ENCODE data around the gene THSD8. TPM values are rescaled to one million over a fixed set of nuclear protein-coding genes. Genes with fewer than 3 reads are reported as not detected.
A peak's percentile ranks its signal among the peaks of the same experiment; 100 is the strongest.
"Not testable (repeated sequence)": the region's sequence is repeated elsewhere in the genome, so short reads cannot be mapped to it uniquely, and the experiment has no call there.

THSD8 gene
- total and polyA plus RNA-seq, 10 donors = 1.1 to 9.1 (median 4.8) TPM; not detected in 3

DNA sequence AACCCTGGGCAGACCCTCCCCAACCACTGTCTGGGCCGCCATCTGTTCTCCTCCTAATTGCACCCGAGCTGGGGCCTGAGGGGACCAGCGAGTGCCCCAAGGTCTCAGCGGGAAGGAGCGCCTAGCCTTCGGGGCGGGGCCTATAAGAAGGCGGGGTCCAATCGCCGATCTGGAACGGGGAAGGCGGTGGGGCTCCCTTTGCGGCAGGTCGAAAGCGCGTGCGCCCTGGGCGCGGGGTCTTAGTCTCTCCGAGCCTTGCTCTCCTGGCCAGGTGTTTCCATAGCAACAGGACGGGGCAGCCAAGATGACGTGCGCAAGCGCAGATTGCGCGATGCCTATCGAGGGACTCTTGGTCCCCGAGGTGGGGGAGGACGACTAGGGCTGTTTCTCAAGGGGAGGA lies 39.2 kb downstream of the THSD8 start:
- Histone ChIP-seq H3K9me3 (peaks cover 0 to 5% (median 0%) of the 10 kb centered on the region in 8 donors), H3K27me3 (replicated peaks in 1 of 7) (peaks cover 9 to 100% (median 84%) of the 10 kb centered on the region in 7 donors), H3K27ac (no peak overlapping the region), H3K4me3 (peak overlapping the region in 4 of 8 donors; percentile 2 to 53 (median 8)), H3K4me1 (peaks cover 0 to 36% (median 20%) of the 10 kb centered on the region in 6 donors), H3K36me3 (no peaks in the 10 kb centered on the region)
- no peak for DNase-seq
- WGBS, 5 donors = 5 to 7% (median 6%) methylated on average over 23 to 29 of the region's 29 CpGs
- intact Hi-C loops (cut with DNase I; ENCODE audit: low total_unique reads) = no loop called here
- no peak for TF ChIP-seq POLR2A (IDR thresholded peaks at IDR 0.05)

DNA sequence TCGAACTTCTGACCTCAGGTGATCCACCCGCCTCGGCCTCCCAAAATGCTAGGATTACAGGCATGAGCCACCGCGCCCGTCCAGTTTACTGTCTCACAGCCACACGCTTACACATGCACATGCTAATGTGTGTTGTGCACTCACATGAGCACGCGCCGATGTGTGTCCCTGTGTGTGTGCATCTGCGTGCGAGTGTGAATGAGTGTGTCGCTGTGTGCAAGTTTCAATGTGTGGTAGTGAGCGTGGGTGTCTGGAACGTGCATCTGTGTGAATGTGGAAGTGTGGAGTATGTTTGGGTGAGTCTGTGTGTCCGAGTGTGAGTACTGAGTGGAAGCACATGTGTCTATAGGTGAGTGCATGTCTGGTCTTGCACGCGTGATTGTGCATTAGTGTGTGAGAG lies 40.6 kb downstream of the THSD8 start:
- WGBS, 5 donors = 91 to 95% (median 92%) methylated on average over 18 of the region's 18 CpGs
- TF ChIP-seq POLR2A (IDR thresholded peaks at IDR 0.05) (no peak), POLR2AphosphoS5 (IDR thresholded peaks at IDR 0.05) (no peak)
- TF ChIP-seq, protein P1, sequence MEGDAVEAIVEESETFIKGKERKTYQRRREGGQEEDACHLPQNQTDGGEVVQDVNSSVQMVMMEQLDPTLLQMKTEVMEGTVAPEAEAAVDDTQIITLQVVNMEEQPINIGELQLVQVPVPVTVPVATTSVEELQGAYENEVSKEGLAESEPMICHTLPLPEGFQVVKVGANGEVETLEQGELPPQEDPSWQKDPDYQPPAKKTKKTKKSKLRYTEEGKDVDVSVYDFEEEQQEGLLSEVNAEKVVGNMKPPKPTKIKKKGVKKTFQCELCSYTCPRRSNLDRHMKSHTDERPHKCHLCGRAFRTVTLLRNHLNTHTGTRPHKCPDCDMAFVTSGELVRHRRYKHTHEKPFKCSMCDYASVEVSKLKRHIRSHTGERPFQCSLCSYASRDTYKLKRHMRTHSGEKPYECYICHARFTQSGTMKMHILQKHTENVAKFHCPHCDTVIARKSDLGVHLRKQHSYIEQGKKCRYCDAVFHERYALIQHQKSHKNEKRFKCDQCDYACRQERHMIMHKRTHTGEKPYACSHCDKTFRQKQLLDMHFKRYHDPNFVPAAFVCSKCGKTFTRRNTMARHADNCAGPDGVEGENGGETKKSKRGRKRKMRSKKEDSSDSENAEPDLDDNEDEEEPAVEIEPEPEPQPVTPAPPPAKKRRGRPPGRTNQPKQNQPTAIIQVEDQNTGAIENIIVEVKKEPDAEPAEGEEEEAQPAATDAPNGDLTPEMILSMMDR (IDR thresholded peaks at IDR 0.05 in 8 of 11, conservative IDR thresholded peaks at IDR 0.05 in 3 of 11) = no peak
- Histone ChIP-seq H3K4me3 (no peak overlapping the region), H3K27ac (no peak overlapping the region), H3K9me3 (peaks cover 0 to 5% (median 0%) of the 10 kb centered on the region in 8 donors), H3K4me1 (peaks cover 4 to 39% (median 24%) of the 10 kb centered on the region in 6 donors), H3K27me3 (replicated peaks in 1 of 7) (peaks cover 9 to 100% (median 70%) of the 10 kb centered on the region in 7 donors), H3K36me3 (no peaks in the 10 kb centered on the region)
- no peak for DNase-seq
- intact Hi-C loops (cut with DNase I; ENCODE audit: low total_unique reads) = no loop called here

DNA sequence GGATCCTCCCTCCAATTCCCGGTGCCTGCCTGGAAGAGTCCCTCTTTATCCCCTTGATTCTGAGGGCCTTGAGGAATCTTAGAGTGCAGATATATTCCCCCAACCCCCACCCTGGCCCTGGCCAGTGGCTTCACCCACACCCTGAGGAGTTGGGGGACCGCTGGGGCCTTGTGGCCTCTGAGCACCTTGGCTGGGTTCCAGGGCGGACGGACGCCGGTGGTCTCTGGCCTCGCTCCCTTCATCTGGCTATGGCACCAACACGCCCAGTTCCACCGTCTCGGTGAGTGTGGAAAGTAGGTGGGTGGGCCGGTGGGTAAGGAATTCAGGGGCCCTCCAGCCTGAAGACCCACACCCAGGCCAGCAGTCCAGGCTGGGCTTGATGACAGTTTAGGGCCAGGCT lies 41.5 kb downstream of the THSD8 start:
- Histone ChIP-seq H3K27me3 (replicated peaks in 1 of 7) (peaks cover 9 to 100% (median 64%) of the 10 kb centered on the region in 7 donors), H3K4me1 (peaks cover 5 to 41% (median 27%) of the 10 kb centered on the region in 6 donors), H3K36me3 (no peaks in the 10 kb centered on the region), H3K4me3 (no peak overlapping the region), H3K27ac (no peak overlapping the region), H3K9me3 (peaks cover 0 to 5% (median 0%) of the 10 kb centered on the region in 8 donors)
- WGBS, 5 donors = 79 to 97% (median 88%) methylated on average over 6 to 11 of the region's 11 CpGs
- TF ChIP-seq POLR2A (IDR thresholded peaks at IDR 0.05) = no peak
- TF ChIP-seq, protein P1 (IDR thresholded peaks at IDR 0.05 in 8 of 11, conservative IDR thresholded peaks at IDR 0.05 in 3 of 11) = no peak
- intact Hi-C loops (cut with DNase I; ENCODE audit: low total_unique reads) = no loop called here
- DNase-seq = no peak

DNA sequence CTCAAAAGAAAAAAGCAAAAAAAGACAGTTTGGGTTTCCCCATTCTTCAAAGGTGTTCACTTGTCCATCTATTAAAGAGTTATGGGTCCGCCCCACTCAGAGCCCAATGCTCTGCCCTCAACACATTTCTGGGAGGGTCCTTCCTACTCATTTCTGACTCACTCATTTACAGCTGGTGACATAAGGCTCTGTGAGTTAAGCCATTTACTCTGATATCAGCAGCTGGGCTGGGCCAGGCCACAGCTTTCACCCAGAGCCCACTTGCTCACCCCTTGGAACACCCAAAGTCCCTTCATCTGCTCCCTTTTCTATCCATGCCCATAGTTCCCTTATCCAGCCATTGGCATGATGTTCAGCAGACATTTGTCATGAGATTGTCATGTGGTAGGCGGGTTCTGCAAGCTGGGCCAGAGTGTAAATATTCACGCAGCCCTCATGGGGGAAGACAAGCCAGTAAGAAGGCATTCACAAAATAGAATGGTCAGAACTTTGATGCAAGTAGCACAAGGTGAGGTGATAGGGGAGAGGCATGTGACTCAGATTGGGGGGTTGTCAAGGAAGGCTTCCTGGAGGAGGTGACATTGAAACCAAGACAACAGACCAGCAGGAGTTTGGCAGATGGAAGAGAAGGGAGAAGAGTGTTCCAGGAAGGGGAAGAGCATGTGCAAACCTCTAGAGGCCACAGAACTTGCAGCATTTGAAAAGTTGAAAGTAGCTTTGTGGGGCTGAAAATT lies 42.3 kb downstream of the THSD8 start:
- intact Hi-C loops (cut with DNase I; ENCODE audit: low total_unique reads) = no loop called here
- WGBS, 5 donors = 70 to 94% (median 86%) methylated on average over 3 of the region's 3 CpGs
- H3K36me3 ChIP-seq = no peaks in the 10 kb centered on the region
- peaks cover 0 to 5% (median 0%) of the 10 kb centered on the region in 8 donors for H3K9me3 ChIP-seq
- H3K4me1 ChIP-seq = peaks cover 5 to 32% (median 19%) of the 10 kb centered on the region in 6 donors
- no peak overlapping the region for H3K27ac ChIP-seq
- DNase-seq = no peak
- no peak overlapping the region for H3K4me3 ChIP-seq
- TF ChIP-seq, protein P1 (IDR thresholded peaks at IDR 0.05 in 8 of 11, conservative IDR thresholded peaks at IDR 0.05 in 3 of 11) = no peak
- TF ChIP-seq POLR2A (IDR thresholded peaks at IDR 0.05) (no peak), POLR2AphosphoS5 (IDR thresholded peaks at IDR 0.05) (no peak)
- peaks cover 9 to 99% (median 55%) of the 10 kb centered on the region in 7 donors for H3K27me3 ChIP-seq (replicated peaks in 1 of 7)

DNA sequence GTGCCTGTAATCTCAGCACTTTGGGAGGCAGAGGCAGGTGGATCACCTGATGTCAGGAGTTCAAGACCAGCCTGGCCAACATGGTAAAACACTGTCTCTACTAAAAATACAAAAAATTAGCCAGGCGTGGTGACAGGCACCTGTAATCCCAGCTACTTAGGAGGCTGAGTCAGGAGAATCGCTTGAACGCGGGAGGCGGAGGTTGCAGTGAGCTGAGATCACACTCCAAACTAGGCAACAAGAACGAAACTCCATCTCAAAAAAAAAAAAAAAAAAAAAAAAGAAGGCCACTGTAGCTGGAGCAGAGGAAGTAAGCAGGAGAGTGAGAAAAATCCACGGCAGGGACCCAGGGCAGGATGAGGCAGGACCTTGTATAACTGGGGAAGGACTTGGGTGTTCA lies 44.7 kb downstream of the THSD8 start:
- intact Hi-C loops (cut with DNase I; ENCODE audit: low total_unique reads) = loop anchor here (5.0 kb wide), 1 partner anchor 84 kb away; no protein-coding TSS in a partner anchor
- 75 to 83% (median 81%) methylated on average over 7 of the region's 7 CpGs for WGBS, 5 donors
- not testable (repeated sequence) for H3K27ac ChIP-seq, H3K4me3 ChIP-seq, H3K9me3 ChIP-seq, DNase-seq, H3K36me3 ChIP-seq
- peaks cover 5 to 16% (median 11%) of the 10 kb centered on the region in 6 donors for H3K4me1 ChIP-seq
- H3K27me3 ChIP-seq (replicated peaks in 1 of 7) = peaks cover 3 to 87% (median 31%) of the 10 kb centered on the region in 7 donors
